Spinal cord (tissue), 10 donors: ENCODE data around the gene OR6K2. TPM values are rescaled to one million over a fixed set of nuclear protein-coding genes. Genes with fewer than 3 reads are reported as not detected.
A peak's percentile ranks its signal among the peaks of the same experiment; 100 is the strongest.
"Not testable (repeated sequence)": the region's sequence is repeated elsewhere in the genome, so short reads cannot be mapped to it uniquely, and the experiment has no call there.

Experiments used
- DNase-seq, 6 donors: peaks; one replicate each; pipeline versions ENCODE4 v3.0.0 to v3.0.0-alpha.2; 2013 to 2015; ENCODE audit warnings: low spot score in 6 of 6, low read depth in 4 of 6
- H3K27ac ChIP-seq: one replicate; pipeline ENCODE4 v1.5.1; 2013; ENCODE audit warnings: low read depth, low read length, control low read depth
- H3K27me3 ChIP-seq: one replicate; pipeline ENCODE4 v1.6.1; 2013; ENCODE audit warnings: low read length; ENCODE audit not compliant: control insufficient read depth, insufficient read depth
- H3K36me3 ChIP-seq: one replicate; pipeline ENCODE4 v1.6.1; 2013; ENCODE audit warnings: low read length; ENCODE audit not compliant: control insufficient read depth, insufficient read depth
- H3K4me1 ChIP-seq: one replicate; pipeline ENCODE4 v1.6.1; 2013; ENCODE audit warnings: low read length; ENCODE audit not compliant: control insufficient read depth, insufficient read depth
- H3K4me3 ChIP-seq: one replicate; pipeline ENCODE4 v1.5.1; 2013; ENCODE audit warnings: low read depth, low read length, control low read depth
- H3K9me3 ChIP-seq: one replicate; pipeline ENCODE4 v1.6.1; 2013; ENCODE audit warnings: low read length; ENCODE audit not compliant: control insufficient read depth, insufficient read depth
- WGBS: methylation state at CpG from one replicate; pipeline ENCODE4 v1.1.5; 2013; ENCODE audit warnings: missing lambda C conversion rate; ENCODE audit not compliant: insufficient coverage; 5-methylcytosine and 5-hydroxymethylcytosine counted together
- polyA plus RNA-seq, 2 donors: library from polyadenylated mRNA; unstranded; fragments of 120-200 nt; gene quantifications; one replicate each; pipeline ENCODE4 v1.2.1, GENCODE V29; 2013; ENCODE audit not compliant: insufficient read length in 2 of 2
- total RNA-seq, 2 donors: library from RNA; depleted of rRNA in 1 of 2; stranded (reverse); fragments of 120-200 nt in 1 of 2; fragments of >200 nt in 1 of 2; gene quantifications; one replicate each; pipeline versions ENCODE4 v1.2.3 to v1.2.4, GENCODE V29; 2013 to 2014
- donor health status: healthy.

OR6K2 gene
- total and polyA plus RNA-seq, 4 donors, result not detected

GRCh38 chr1:158716335-158716734 is 15.9 kb upstream of the OR6K2 start:
- no peaks in the 10 kb centered on the region for H3K4me1 ChIP-seq

GRCh38 chr1:158714754-158715153 is 14.3 kb upstream of the OR6K2 start:
- no peak overlapping the region for H3K4me3 ChIP-seq
- WGBS, result no CpG with 5 or more reads among the region's 1 CpG
- H3K27ac ChIP-seq, result no peak overlapping the region
- no peaks in the 10 kb centered on the region for H3K9me3 ChIP-seq
- no peaks in the 10 kb centered on the region for H3K4me1 ChIP-seq
- no peaks in the 10 kb centered on the region for H3K36me3 ChIP-seq
- DNase-seq, result no peak
- H3K27me3 ChIP-seq, result no peaks in the 10 kb centered on the region

More at GRCh38 chr1:158716335-158716734, 15.9 kb upstream of the OR6K2 start:
- Histone ChIP-seq H3K36me3 (no peaks in the 10 kb centered on the region), H3K27me3 (no peaks in the 10 kb centered on the region), H3K4me3 (no peak overlapping the region), H3K9me3 (no peaks in the 10 kb centered on the region), H3K27ac (no peak overlapping the region)
- DNase-seq, result no peak
- no CpG with 5 or more reads among the region's 1 CpG for WGBS

GRCh38 chr1:158711098-158711497 is 10.6 kb upstream of the OR6K2 start:
- H3K9me3 ChIP-seq, result no peaks in the 10 kb centered on the region
- no peak for DNase-seq
- H3K27ac ChIP-seq, result no peak overlapping the region
- WGBS, result 50% methylated on average over 1 of the region's 4 CpGs
- no peaks in the 10 kb centered on the region for H3K27me3 ChIP-seq
- H3K4me1 ChIP-seq, result no peaks in the 10 kb centered on the region
- H3K36me3 ChIP-seq, result no peaks in the 10 kb centered on the region
- H3K4me3 ChIP-seq, result no peak overlapping the region

- no CpG with 5 or more reads among the region's 2 CpGs for WGBS
- DNase-seq, result no peak
- no peaks in the 10 kb centered on the region for H3K27me3 ChIP-seq
- no peaks in the 10 kb centered on the region for H3K4me1 ChIP-seq
- H3K36me3 ChIP-seq, result no peaks in the 10 kb centered on the region
- H3K27ac ChIP-seq, result no peak overlapping the region
- no peak overlapping the region for H3K4me3 ChIP-seq
- no peaks in the 10 kb centered on the region for H3K9me3 ChIP-seq
Measured at GRCh38 chr1:158706096-158706495, 5.6 kb upstream of the OR6K2 start.

- Histone ChIP-seq H3K4me3 (no peak overlapping the region), H3K27ac (no peak overlapping the region), H3K4me1 (no peaks in the 10 kb centered on the region), H3K9me3 (no peaks in the 10 kb centered on the region), H3K27me3 (no peaks in the 10 kb centered on the region), H3K36me3 (no peaks in the 10 kb centered on the region)
- DNase-seq, result peak in 1 of 6 donors; percentile 9
- 100% methylated on average over 1 of the region's 2 CpGs for WGBS
Measured at GRCh38 chr1:158694596-158694995, 5.9 kb downstream of the OR6K2 start.

- H3K27me3 ChIP-seq, result no peaks in the 10 kb centered on the region
- H3K4me3 ChIP-seq, result no peak overlapping the region
- H3K9me3 ChIP-seq, result no peaks in the 10 kb centered on the region
- no peak overlapping the region for H3K27ac ChIP-seq
- no peaks in the 10 kb centered on the region for H3K36me3 ChIP-seq
- no peak for DNase-seq
- H3K4me1 ChIP-seq, result no peaks in the 10 kb centered on the region
Measured at GRCh38 chr1:158692356-158692755, 8.1 kb downstream of the OR6K2 start.

- Histone ChIP-seq H3K27ac (no peak overlapping the region), H3K4me3 (no peak overlapping the region), H3K9me3 (no peaks in the 10 kb centered on the region), H3K4me1 (no peaks in the 10 kb centered on the region), H3K27me3 (no peaks in the 10 kb centered on the region), H3K36me3 (no peaks in the 10 kb centered on the region)
- DNase-seq, result no peak
Measured at GRCh38 chr1:158691907-158692306, 8.5 kb downstream of the OR6K2 start.

- not testable (repeated sequence) for H3K36me3 ChIP-seq, DNase-seq
- no CpG with 5 or more reads among the region's 1 CpG for WGBS
Measured at GRCh38 chr1:158691149-158691548, 9.3 kb downstream of the OR6K2 start.

GRCh38 chr1:158689875-158690274 is 10.6 kb downstream of the OR6K2 start:
- Histone ChIP-seq H3K27me3 (no peaks in the 10 kb centered on the region), H3K4me3 (no peak overlapping the region), H3K27ac (no peak overlapping the region), H3K9me3 (no peaks in the 10 kb centered on the region), H3K4me1 (no peaks in the 10 kb centered on the region), H3K36me3 (no peaks in the 10 kb centered on the region)
- DNase-seq, result no peak

More at GRCh38 chr1:158691149-158691548, 9.3 kb downstream of the OR6K2 start:
- H3K27me3 ChIP-seq, H3K27ac ChIP-seq, H3K4me1 ChIP-seq, H3K4me3 ChIP-seq, H3K9me3 ChIP-seq: not testable (repeated sequence)

GRCh38 chr1:158689110-158689509 is 11.3 kb downstream of the OR6K2 start:
- H3K27me3 ChIP-seq, result no peaks in the 10 kb centered on the region
- WGBS, result no CpG with 5 or more reads among the region's 1 CpG
- no peaks in the 10 kb centered on the region for H3K9me3 ChIP-seq
- no peaks in the 10 kb centered on the region for H3K4me1 ChIP-seq
- H3K27ac ChIP-seq, result no peak overlapping the region
- peak in 2 of 6 donors; percentile 9 to 17 for DNase-seq
- H3K36me3 ChIP-seq, result no peaks in the 10 kb centered on the region
- H3K4me3 ChIP-seq, result no peak overlapping the region
